Measurements from ENCODE around the gene PTAR1.

Gene PTAR1

GRCh38 chr9:69696802-69697201 lies 63.0 kb downstream of the PTAR1 start:
- Histone ChIP-seq H2AFZ (ENCODE audit: insufficient read depth, low read length, poor library complexity) (no peak overlapping the region), H3K14ac (ENCODE audit: low read length) (no peak overlapping the region), H4K91ac (ENCODE audit: low read depth, low read length) (no peak overlapping the region), H4K12ac (ENCODE audit: low read depth, low read length) (no peak overlapping the region), H3K4ac (ENCODE audit: low read depth, low read length) (no peak overlapping the region), H4K8ac (ENCODE audit: low read depth, low read length) (no peak overlapping the region), H2BK12ac (ENCODE audit: low read length) (no peak overlapping the region), H3K79me2 (ENCODE audit: control insufficient read depth, insufficient read depth, low read length, poor library complexity) (no peaks in the 10 kb centered on the region), H3K9me3 (ENCODE audit: insufficient read depth, low read depth, low read length) (peaks cover 2% of the 10 kb centered on the region), H2BK5ac (ENCODE audit: low read depth, low read length, poor library complexity) (no peak overlapping the region), H2AK5ac (ENCODE audit: low read length) (no peak overlapping the region), H3K79me1 (ENCODE audit: low read length) (no peaks in the 10 kb centered on the region), H3K27ac (ENCODE audit: low read depth, low read length) (no peak overlapping the region), H2BK120ac (ENCODE audit: insufficient read depth, low read length, poor library complexity) (no peak overlapping the region), H3K4me2 (ENCODE audit: low read length) (no peak overlapping the region), H3K36me3 (ENCODE audit: control insufficient read depth in 1 of 2, insufficient read depth in 2 of 2, low read length in 2 of 2) (no peaks in the 10 kb centered on the region), H3K18ac (ENCODE audit: low read length) (no peak overlapping the region), H3K27me3 (ENCODE audit: insufficient read depth, low read length) (no peaks in the 10 kb centered on the region), H3K4me1 (ENCODE audit: control insufficient read depth in 1 of 2, insufficient read depth in 2 of 2, low read length in 2 of 2) (no peaks in the 10 kb centered on the region), H3K23ac (ENCODE audit: low read length) (no peak overlapping the region), H3K4me3 (ENCODE audit: low read depth, low read length) (no peak overlapping the region), H3K9ac (ENCODE audit: low read length) (no peak overlapping the region)
- no CpG with 5 or more reads among the region's 2 CpGs for WGBS (ENCODE audit: extremely low coverage, insufficient coverage, insufficient read length)
- DNase-seq: no peak

- Histone ChIP-seq H3K9ac (ENCODE audit: low read length) (no peak overlapping the region), H3K18ac (ENCODE audit: low read length) (no peak overlapping the region), H3K36me3 (ENCODE audit: control insufficient read depth in 1 of 2, insufficient read depth in 2 of 2, low read length in 2 of 2) (no peaks in the 10 kb centered on the region)
These were observed 69.7 kb downstream of the PTAR1 start for GRCh38 chr9:69689991-69690538.

GRCh38 chr9:69683927-69684326 lies 75.9 kb downstream of the PTAR1 start:
- WGBS (ENCODE audit: extremely low coverage, insufficient coverage, insufficient read length): no CpG with 5 or more reads among the region's 5 CpGs
- DNase-seq: no peak
- Histone ChIP-seq H3K4ac (ENCODE audit: low read depth, low read length) (no peak overlapping the region), H2BK12ac (ENCODE audit: low read length) (no peak overlapping the region), H3K79me1 (ENCODE audit: low read length) (no peaks in the 10 kb centered on the region), H3K23ac (ENCODE audit: low read length) (no peak overlapping the region), H3K79me2 (ENCODE audit: control insufficient read depth, insufficient read depth, low read length, poor library complexity) (no peaks in the 10 kb centered on the region), H4K8ac (ENCODE audit: low read depth, low read length) (no peak overlapping the region), H4K12ac (ENCODE audit: low read depth, low read length) (no peak overlapping the region), H2BK120ac (ENCODE audit: insufficient read depth, low read length, poor library complexity) (no peak overlapping the region), H2AK5ac (ENCODE audit: low read length) (no peak overlapping the region), H3K14ac (ENCODE audit: low read length) (no peak overlapping the region), H3K27ac (ENCODE audit: low read depth, low read length) (no peak overlapping the region), H3K27me3 (ENCODE audit: insufficient read depth, low read length) (no peaks in the 10 kb centered on the region), H3K9me3 (ENCODE audit: insufficient read depth, low read depth, low read length) (no peaks in the 10 kb centered on the region), H2BK5ac (ENCODE audit: low read depth, low read length, poor library complexity) (no peak overlapping the region), H3K4me3 (ENCODE audit: low read depth, low read length) (no peak overlapping the region), H3K36me3 (ENCODE audit: control insufficient read depth in 1 of 2, insufficient read depth in 2 of 2, low read length in 2 of 2) (no peaks in the 10 kb centered on the region), H3K18ac (ENCODE audit: low read length) (no peak overlapping the region), H3K9ac (ENCODE audit: low read length) (no peak overlapping the region), H3K4me1 (ENCODE audit: control insufficient read depth in 1 of 2, insufficient read depth in 2 of 2, low read length in 2 of 2) (no peaks in the 10 kb centered on the region), H2AFZ (ENCODE audit: insufficient read depth, low read length, poor library complexity) (no peak overlapping the region), H3K4me2 (ENCODE audit: low read length) (no peak overlapping the region), H4K91ac (ENCODE audit: low read depth, low read length) (no peak overlapping the region)

More at GRCh38 chr9:69689991-69690538, 69.7 kb downstream of the PTAR1 start:
- H3K4me2 ChIP-seq (ENCODE audit: low read length): no peak overlapping the region
- H2AFZ ChIP-seq (ENCODE audit: insufficient read depth, low read length, poor library complexity): no peak overlapping the region
- no peak overlapping the region for H4K12ac ChIP-seq (ENCODE audit: low read depth, low read length)
- no peaks in the 10 kb centered on the region for H3K9me3 ChIP-seq (ENCODE audit: insufficient read depth, low read depth, low read length)
- H3K79me1 ChIP-seq (ENCODE audit: low read length): no peaks in the 10 kb centered on the region
- no peaks in the 10 kb centered on the region for H3K4me1 ChIP-seq (ENCODE audit: control insufficient read depth in 1 of 2, insufficient read depth in 2 of 2, low read length in 2 of 2)
- WGBS (ENCODE audit: extremely low coverage, insufficient coverage, insufficient read length): no CpG with 5 or more reads among the region's 2 CpGs
- H2AK5ac ChIP-seq (ENCODE audit: low read length): no peak overlapping the region
- no peak overlapping the region for H3K4ac ChIP-seq (ENCODE audit: low read depth, low read length)
- H2BK5ac ChIP-seq (ENCODE audit: low read depth, low read length, poor library complexity): no peak overlapping the region
- H3K14ac ChIP-seq (ENCODE audit: low read length): no peak overlapping the region
- no peak overlapping the region for H3K27ac ChIP-seq (ENCODE audit: low read depth, low read length)
- no peak overlapping the region for H4K91ac ChIP-seq (ENCODE audit: low read depth, low read length)
- no peak overlapping the region for H2BK120ac ChIP-seq (ENCODE audit: insufficient read depth, low read length, poor library complexity)
- no peaks in the 10 kb centered on the region for H3K27me3 ChIP-seq (ENCODE audit: insufficient read depth, low read length)
- H3K4me3 ChIP-seq (ENCODE audit: low read depth, low read length): no peak overlapping the region
- H2BK12ac ChIP-seq (ENCODE audit: low read length): no peak overlapping the region
- DNase-seq: no peak
- no peaks in the 10 kb centered on the region for H3K79me2 ChIP-seq (ENCODE audit: control insufficient read depth, insufficient read depth, low read length, poor library complexity)
- H4K8ac ChIP-seq (ENCODE audit: low read depth, low read length): no peak overlapping the region
- H3K23ac ChIP-seq (ENCODE audit: low read length): no peak overlapping the region

- WGBS (ENCODE audit: extremely low coverage, insufficient coverage, insufficient read length): no CpG with 5 or more reads among the region's 4 CpGs
These were observed 80.8 kb downstream of the PTAR1 start for GRCh38 chr9:69678843-69679538.

More at GRCh38 chr9:69678843-69679538, 80.8 kb downstream of the PTAR1 start:
- DNase-seq: peak; percentile 8 to 71
- no peaks in the 10 kb centered on the region for H3K79me1 ChIP-seq (ENCODE audit: low read length)
- no peak overlapping the region for H2BK120ac ChIP-seq (ENCODE audit: insufficient read depth, low read length, poor library complexity)
- H3K23ac ChIP-seq (ENCODE audit: low read length): no peak overlapping the region
- no peak overlapping the region for H3K4ac ChIP-seq (ENCODE audit: low read depth, low read length)
- H3K4me3 ChIP-seq (ENCODE audit: low read depth, low read length): no peak overlapping the region
- H3K36me3 ChIP-seq (ENCODE audit: control insufficient read depth in 1 of 2, insufficient read depth in 2 of 2, low read length in 2 of 2): no peaks in the 10 kb centered on the region
- H3K14ac ChIP-seq (ENCODE audit: low read length): no peak overlapping the region
- H3K9ac ChIP-seq (ENCODE audit: low read length): no peak overlapping the region
- no peaks in the 10 kb centered on the region for H3K9me3 ChIP-seq (ENCODE audit: insufficient read depth, low read depth, low read length)
- H3K79me2 ChIP-seq (ENCODE audit: control insufficient read depth, insufficient read depth, low read length, poor library complexity): no peaks in the 10 kb centered on the region
- H2BK12ac ChIP-seq (ENCODE audit: low read length): no peak overlapping the region
- no peak overlapping the region for H3K4me2 ChIP-seq (ENCODE audit: low read length)
- H2AK5ac ChIP-seq (ENCODE audit: low read length): no peak overlapping the region
- no peaks in the 10 kb centered on the region for H3K4me1 ChIP-seq (ENCODE audit: control insufficient read depth in 1 of 2, insufficient read depth in 2 of 2, low read length in 2 of 2)
- H4K12ac ChIP-seq (ENCODE audit: low read depth, low read length): no peak overlapping the region
- no peak overlapping the region for H2BK5ac ChIP-seq (ENCODE audit: low read depth, low read length, poor library complexity)
- no peak overlapping the region for H3K18ac ChIP-seq (ENCODE audit: low read length)
- H4K91ac ChIP-seq (ENCODE audit: low read depth, low read length): no peak overlapping the region
- H3K27ac ChIP-seq (ENCODE audit: low read depth, low read length): no peak overlapping the region
- H3K27me3 ChIP-seq (ENCODE audit: insufficient read depth, low read length): no peaks in the 10 kb centered on the region
- no peak overlapping the region for H2AFZ ChIP-seq (ENCODE audit: insufficient read depth, low read length, poor library complexity)
- H4K8ac ChIP-seq (ENCODE audit: low read depth, low read length): no peak overlapping the region
